Panc1 (cell line): ENCODE results near the gene ZNF155.

Source experiments
- SIN3A ChIP-seq: IDR thresholded peaks from 2 replicates; pipeline ENCODE4 v1.6.1; 2012; ENCODE audit warnings: low read depth, mild to moderate bottlenecking, low read length, moderate library complexity, borderline replicate concordance; ENCODE audit not compliant: insufficient read depth
- TF ChIP-seq, protein P1 (sequence below): fragments of 450-650 bp; IDR thresholded peaks from 2 replicates; pipeline ENCODE4 v1.5.1; 2017; ENCODE audit warnings: mild to moderate bottlenecking

DNA sequence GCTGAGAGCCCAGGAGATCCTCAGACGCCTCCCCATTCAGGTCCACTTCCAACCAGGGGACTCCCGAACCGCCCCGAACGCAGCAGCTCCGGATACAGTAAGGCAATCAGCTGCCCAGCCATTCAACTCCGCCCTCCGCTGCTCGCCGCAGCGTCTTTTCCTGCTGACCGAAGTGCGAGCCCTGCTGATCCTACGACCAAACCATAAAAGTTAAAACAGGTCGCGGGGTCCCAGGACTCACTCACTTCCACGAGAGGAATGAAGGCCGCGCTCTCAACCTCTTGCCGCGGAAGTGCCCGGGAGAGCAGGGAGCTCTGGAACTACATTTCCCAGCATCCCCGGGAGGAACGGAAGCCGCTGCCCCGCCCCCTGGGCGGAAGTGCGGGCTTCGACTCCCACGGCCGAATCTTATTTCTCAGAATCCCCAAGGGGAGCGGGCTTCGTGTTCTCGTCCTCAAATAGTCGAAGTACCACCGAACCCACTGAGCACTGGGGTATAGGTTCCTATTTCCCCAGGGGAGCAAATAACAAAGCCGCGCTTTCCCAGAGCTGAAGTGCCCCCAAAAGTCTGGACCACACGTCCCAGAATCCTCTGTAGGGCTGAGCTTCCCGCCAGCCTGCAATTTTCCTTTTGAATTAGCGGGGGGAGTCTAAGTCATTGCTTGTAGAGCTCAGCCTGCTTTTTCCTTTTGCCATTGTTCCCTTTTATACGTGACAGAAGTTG, 48.8 kb upstream of the ZNF155 start, which contains the start of gene ZNF45:
- TF ChIP-seq, protein P1, sequence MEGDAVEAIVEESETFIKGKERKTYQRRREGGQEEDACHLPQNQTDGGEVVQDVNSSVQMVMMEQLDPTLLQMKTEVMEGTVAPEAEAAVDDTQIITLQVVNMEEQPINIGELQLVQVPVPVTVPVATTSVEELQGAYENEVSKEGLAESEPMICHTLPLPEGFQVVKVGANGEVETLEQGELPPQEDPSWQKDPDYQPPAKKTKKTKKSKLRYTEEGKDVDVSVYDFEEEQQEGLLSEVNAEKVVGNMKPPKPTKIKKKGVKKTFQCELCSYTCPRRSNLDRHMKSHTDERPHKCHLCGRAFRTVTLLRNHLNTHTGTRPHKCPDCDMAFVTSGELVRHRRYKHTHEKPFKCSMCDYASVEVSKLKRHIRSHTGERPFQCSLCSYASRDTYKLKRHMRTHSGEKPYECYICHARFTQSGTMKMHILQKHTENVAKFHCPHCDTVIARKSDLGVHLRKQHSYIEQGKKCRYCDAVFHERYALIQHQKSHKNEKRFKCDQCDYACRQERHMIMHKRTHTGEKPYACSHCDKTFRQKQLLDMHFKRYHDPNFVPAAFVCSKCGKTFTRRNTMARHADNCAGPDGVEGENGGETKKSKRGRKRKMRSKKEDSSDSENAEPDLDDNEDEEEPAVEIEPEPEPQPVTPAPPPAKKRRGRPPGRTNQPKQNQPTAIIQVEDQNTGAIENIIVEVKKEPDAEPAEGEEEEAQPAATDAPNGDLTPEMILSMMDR = no peak
- 0 out of 2 replicates have a peak, but pooled peaks have one; percentile 43 for TF ChIP-seq SIN3A
